ENCODE measurements around the gene NUDT2. TPM values are rescaled to one million over a fixed set of nuclear protein-coding genes. Genes with fewer than 3 reads are reported as not detected.

The NUDT2 gene
- total RNA-seq, 2 donors from 2014 or later, result 15.8 to 22.4 TPM

DNA sequence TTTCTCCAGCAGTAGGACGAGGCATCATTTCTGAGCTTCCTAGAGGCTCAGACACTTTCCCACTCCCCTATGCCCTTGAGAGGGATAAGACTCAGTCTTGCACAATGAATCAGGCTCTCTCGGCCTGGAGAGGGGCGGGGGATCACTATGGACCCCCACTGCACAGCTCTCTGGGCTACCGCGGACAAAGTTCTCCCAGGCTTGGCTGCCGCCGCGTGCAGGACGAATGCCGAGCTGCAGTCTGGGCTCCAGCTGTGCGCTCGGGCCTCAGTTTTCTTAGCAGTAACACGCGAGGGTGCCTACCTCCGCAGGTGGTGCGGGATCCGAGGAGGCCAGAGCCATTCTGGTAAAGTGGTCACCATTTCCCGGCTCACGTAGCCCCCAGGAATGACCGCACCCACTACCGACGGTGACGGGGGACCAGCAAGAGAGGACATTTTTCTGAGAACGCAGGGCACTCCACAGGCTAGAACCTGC, 50.7 kb downstream of the NUDT2 start:
- intact Hi-C loops (cut with DNase I), result no loop called here
- ATAC-seq (peak in 1 of 2 donors; percentile 4), DNase-seq (no peak)

DNA sequence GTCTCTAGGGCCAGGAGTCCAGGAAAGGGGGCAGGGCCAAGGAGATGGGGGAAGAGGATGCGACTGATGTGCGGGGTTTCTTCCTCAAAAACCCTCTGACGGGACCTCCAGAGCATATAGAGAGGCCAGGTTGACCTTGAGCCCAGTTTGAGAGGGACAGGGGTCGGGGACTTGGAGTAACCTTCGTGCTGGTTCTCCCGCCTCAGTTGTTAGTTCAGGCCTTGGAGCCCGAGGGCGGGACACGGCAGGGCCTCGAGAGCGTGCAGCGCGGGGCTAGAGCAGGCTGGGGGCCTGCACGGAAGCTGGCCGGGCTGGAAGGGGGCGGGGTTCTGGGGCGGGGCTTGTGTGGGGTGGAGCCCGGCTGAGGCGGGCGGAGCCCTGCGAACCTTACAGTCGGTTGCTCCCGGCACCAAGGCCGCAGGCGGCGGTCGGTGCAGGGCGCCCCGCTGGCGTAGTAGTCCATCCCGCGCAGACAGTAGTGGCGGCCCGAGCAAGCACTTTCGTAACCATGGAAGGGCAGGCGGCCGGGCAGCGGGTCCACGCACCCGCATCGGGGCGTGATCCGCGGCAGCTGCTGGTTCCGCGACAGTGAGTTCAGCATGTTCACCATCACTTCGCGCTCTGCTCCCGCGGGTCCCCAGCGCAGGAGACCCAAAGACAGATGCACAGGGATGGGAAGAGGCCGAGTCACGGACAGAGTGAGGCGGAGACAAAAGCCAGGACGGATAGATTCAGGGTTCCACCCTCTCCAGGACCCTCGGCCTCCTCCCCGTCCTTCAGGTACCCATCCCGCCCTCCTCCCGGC, 51.3 kb downstream of the NUDT2 start:
- peak; percentile 82 to 84 for ATAC-seq
- intact Hi-C loops (cut with DNase I), result no loop called here
- peak; percentile 84 for DNase-seq

DNA sequence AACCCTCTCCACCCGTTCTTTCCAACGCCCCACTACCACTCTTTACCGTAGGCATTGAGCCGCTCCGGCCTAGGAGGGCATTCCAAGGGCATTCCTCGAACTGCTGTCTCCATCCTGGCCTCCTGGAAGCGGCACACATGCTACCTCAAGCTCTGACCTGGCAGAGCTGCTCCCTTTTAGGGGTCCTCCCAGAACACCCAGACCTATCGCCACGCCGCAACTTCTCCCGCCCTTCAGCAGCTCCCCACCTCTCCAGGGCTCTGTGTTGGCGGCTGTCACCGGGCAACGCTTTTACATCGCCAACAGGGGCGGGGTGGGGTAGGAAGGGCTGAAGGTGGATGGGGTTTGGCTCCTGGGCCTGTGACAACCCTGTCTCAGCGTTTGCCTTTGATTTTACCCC, 52.0 kb downstream of the NUDT2 start:
- intact Hi-C loops (cut with DNase I), result no loop called here
- no peak for DNase-seq
- no peak for ATAC-seq

DNA sequence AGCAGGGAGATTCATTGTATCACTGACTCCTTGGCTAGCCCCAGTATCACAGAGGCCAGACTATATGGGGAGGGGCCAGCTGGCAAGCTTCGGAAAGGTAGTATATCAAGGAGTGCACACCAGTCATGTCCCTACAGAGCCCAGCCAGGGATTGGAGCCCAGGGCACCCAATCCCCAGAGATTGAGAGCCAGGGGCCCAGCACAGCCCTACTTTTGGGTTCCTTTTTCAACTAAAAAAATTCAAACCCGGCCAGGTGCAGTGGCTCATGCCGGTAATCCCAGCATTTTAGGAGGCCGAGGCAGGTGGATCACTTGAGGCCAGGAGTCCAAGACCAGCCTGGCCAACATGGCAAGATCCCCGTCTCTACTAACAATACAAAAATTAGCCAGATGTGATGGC, 52.7 kb downstream of the NUDT2 start:
- intact Hi-C loops (cut with DNase I), result no loop called here
- DNase-seq (no peak), ATAC-seq (no peak)

DNA sequence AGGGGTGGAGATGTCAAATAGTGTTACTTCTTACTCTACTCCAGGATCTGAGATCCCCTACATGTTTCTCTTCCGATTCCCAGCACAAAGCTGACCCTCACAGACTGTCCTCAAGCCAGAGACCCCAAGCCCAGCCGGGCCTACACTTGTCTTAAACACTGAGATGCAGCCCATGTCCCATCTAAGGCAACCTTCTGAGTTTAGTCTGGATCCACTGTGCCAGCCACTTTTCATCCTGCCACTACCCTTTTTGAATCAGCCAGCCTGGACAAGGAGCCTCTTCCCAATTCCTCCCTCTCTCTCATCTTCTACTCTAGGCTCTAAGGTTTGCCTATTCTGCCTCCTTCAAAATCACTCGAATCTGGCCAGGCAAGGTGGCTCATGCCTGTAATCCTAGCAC, 53.5 kb downstream of the NUDT2 start:
- ATAC-seq, result no peak
- intact Hi-C loops (cut with DNase I), result no loop called here
- no peak for DNase-seq

DNA sequence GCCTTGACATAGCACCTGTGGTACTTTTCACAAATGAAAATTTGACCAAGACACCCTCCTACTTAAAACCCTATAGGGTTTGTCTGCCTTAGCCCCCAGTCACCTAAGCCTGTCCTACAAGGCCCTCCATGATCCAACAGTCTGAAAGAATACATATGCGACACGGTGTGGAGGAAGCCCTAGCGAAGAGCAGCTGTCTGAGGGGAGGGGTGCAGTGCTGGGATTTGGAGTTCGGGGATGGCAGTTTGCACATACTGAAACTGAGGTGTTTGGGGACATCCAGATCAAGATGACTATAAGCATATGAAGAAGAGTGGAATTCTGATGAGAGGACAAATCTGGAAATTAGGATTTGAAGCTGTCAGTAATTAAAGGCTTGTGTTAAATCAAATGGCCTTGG, 54.5 kb downstream of the NUDT2 start:
- no peak for ATAC-seq
- no peak for DNase-seq
- intact Hi-C loops (cut with DNase I), result no loop called here

DNA sequence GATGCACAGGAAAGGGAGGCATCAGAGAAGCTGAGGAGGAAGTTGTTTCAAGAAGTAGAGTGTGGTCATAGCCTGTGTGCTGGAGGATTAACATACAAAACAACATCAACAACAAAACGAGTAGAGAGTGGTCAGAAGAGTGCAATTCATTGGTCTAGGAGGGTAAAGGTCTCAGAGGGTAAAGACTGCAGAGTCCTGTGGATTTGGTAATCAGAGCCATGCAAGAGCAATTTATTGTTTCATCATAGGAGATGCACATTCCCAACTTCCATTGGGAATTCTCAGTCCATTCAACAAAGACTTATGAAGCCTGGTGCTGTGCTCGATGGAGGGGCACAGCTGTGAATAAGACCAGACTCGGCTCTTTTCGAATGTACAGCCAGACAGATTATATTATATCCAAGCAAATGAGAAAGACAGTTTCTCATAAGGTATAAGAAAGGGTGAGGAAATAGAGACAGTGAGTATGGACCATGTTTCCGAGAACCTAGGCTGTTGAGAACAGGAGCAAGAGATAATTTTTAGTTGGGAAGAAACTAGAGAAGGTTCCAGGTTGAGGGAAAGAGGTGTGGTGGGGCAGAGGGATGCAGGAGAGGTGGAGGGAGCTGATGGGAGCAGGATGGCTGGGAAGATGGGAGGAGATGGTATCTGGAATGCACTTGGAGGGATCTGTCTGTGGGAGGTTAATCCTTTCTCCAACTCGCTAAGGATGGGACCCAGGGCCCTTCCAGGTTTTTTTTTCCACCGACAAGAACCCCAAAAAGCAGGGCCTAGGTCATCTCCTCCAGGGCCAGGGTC, 55.2 kb downstream of the NUDT2 start:
- intact Hi-C loops (cut with DNase I), result no loop called here
- DNase-seq (no peak), ATAC-seq (no peak)

DNA sequence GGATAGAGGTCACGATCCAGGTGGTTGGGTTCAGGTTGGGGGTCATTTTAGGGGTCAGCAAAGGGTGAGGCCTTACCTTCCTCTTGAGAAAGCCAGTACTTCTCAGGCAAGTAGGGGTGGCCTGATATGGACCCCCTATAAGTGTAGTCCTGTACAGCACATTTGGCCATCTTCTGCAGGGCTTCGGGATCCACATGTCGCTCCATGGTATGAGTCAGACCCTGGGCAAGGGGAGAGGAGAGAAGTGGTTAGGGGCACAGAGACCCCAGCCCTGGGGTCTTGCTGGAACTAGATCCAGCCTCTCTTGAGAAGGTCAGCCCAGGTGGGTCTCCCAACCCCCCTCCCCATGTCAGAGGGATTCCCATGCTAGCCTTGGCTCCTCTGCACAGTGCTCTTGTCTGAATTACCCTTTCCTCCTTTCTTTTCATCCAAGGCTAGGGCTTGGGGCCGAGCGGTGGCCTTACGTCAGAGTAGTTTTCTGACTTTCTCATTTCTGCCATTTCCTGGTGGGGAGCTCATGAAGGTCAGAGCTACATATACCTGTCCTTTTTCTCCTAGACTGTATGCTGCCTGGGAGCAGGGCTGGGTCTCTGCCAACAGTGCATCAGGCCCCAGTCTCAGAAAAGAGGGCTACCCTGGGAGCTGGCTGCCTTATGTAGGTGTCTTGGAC, 56.3 kb downstream of the NUDT2 start:
- DNase-seq (no peak), ATAC-seq (no peak)
- intact Hi-C loops (cut with DNase I), result no loop called here

DNA sequence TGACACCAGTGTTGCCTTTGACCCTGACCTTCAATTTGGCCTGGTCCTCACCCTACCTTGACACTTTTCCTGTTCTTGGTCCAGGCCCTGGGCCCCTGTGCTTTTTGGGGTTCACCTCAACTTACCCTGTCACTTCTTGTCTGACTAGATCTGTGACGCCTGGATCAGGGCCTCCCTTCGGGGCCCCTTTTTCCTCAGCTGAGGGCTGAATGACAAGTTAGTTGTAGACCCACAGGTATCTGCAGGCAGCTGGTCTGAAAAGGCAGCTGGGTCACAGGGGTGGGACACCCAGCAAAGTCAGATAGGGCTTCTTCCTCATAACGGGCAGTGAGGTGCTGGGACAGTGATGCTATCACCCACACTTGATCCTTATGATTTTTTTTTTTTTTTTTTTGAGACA, 57.3 kb downstream of the NUDT2 start:
- no peak for DNase-seq

DNA sequence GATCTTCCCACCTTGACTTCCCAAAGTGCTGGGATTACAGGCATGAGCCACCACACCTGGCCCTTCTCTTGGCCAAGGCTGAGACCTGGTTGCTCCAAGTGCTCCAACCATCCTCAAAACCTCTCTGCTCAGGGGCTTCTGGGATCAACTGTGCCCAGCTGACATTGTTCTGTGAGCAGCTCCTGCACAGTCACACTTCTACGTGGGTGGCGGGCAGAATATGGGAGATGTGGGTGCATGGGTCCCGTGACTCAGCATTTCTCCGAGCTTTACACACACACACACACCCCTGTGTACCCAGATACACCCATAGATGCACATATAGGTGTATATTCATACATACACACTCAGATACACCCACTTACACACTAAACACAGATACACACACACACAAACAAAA, 57.9 kb downstream of the NUDT2 start:
- ATAC-seq (no peak), DNase-seq (no peak)
- intact Hi-C loops (cut with DNase I), result no loop called here

More for the DNA sequence above, 57.3 kb downstream of the NUDT2 start:
- intact Hi-C loops (cut with DNase I), result no loop called here
- no peak for ATAC-seq

DNA sequence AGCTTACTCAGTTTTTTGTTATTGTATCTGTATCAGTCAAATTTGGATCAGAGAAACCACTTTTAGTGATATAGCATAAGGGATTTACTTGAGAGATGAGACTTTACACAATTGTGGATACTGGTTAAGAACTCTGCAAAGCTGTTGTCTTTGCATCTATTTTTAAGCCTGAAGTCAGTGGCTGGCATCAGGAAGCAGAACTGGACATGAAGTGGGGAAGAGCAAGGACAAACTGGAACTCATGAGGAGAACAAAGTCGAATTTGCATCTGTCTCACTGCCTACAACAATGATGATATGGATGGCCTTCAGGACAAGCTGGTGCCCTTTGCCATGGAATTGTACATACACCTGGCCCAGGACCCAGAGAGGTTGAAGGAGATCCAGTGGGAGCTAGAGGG, 63.1 kb downstream of the NUDT2 start:
- intact Hi-C loops (cut with DNase I), result no loop called here
- ATAC-seq (peak in 1 of 2 donors; percentile 21), DNase-seq (no peak)

Other genes starting within 250 kb of the NUDT2 start
- gene DCAF12, start 202.9 kb upstream of the NUDT2 start, total RNA-seq, result 10 to 100 TPM; 16.1 to 20.2 TPM
- 10 to 100 TPM; 39.9 to 46.0 TPM for gene UBAP1, start 150.5 kb upstream of the NUDT2 start, total RNA-seq
- gene KIF24, start 301 bp upstream of the NUDT2 start, total RNA-seq, result under 1 TPM; 0.34 to 0.59 TPM
- 1 to 10 TPM; 5.5 to 6.0 TPM for gene MYORG, start 47.3 kb downstream of the NUDT2 start, total RNA-seq
- gene FAM219A, start 129.0 kb downstream of the NUDT2 start, total RNA-seq, result 10 to 100 TPM; 22.7 to 27.9 TPM
- gene DNAI1, start 129.2 kb downstream of the NUDT2 start, total RNA-seq, result under 1 TPM in 1 of 2 donors, not detected in 1; 0.29 TPM
- under 1 TPM; 0.56 to 0.60 TPM for gene ENHO, start 193.4 kb downstream of the NUDT2 start, total RNA-seq